Tibial nerve (tissue), 4 donors: ENCODE measurements around the gene SS18. TPM values are rescaled to one million over a fixed set of nuclear protein-coding genes. Genes with fewer than 3 reads are reported as not detected.

Source experiments
- DNase-seq, 2 donors: peaks; one replicate each; pipeline ENCODE4 v3.0.0-alpha.2; 2019; ENCODE audit warnings: low spot score in 2 of 2
- H3K27ac ChIP-seq, 4 donors: fragments of 200-600 bp; sonication (generic) in 3 of 4; one replicate each; pipeline ENCODE4 v1.5.1; 2017 to 2019; ENCODE audit warnings: mild to moderate bottlenecking in 1 of 4
- H3K27me3 ChIP-seq, 2 donors: fragments of 200-600 bp; sonication (generic) in 1 of 2; one replicate each; pipeline versions ENCODE4 v1.5.1 to v1.6.0; 2017 to 2019
- H3K36me3 ChIP-seq, 3 donors: fragments of 200-600 bp; sonication (generic); one replicate each; pipeline ENCODE4 v1.5.1; 2018 to 2019
- H3K4me1 ChIP-seq, 4 donors: fragments of 200-600 bp; sonication (generic) in 3 of 4; one replicate each; pipeline ENCODE4 v1.5.1; 2017 to 2019
- H3K4me3 ChIP-seq, 4 donors: fragments of 200-600 bp; sonication (generic) in 3 of 4; one replicate each; pipeline ENCODE4 v1.5.1; 2017 to 2019; ENCODE audit warnings: mild to moderate bottlenecking in 1 of 4, moderate library complexity in 1 of 4
- H3K9me3 ChIP-seq, 4 donors: fragments of 200-600 bp; sonication (generic) in 3 of 4; one replicate each; pipeline ENCODE4 v1.5.1; 2017 to 2019
- EP300 ChIP-seq, 2 donors: sonication (generic); formaldehyde crosslinking; IDR thresholded peaks; one replicate each; pipeline ENCODE4 v1.6.1; 2017; ENCODE audit warnings: antibody characterized with exemption in 2 of 2, mild to moderate bottlenecking in 1 of 2
- POLR2A ChIP-seq, 2 donors: fragments of 450-650 bp; IDR thresholded peaks; one replicate each; pipeline ENCODE4 v1.6.1; 2017; ENCODE audit warnings: antibody characterized with exemption in 2 of 2, mild to moderate bottlenecking in 2 of 2, moderate library complexity in 2 of 2
- WGBS, 2 donors: methylation state at CpG; one replicate each; pipeline ENCODE4 v1.1.5; 2018; 5-methylcytosine and 5-hydroxymethylcytosine counted together
- total RNA-seq, 4 donors: library from RNA; depleted of rRNA; stranded (reverse); fragments of >200 nt; gene quantifications; one replicate each; pipeline ENCODE4 v1.1.0, GENCODE V29; 2016
- TF ChIP-seq, protein P1 (sequence below), 5 experiments: fragments of 200-600 bp in 3 of 5; fragments of 450-650 bp in 2 of 5; sonication (generic) in 3 of 5; IDR thresholded peaks; one replicate each; pipeline ENCODE4 v1.5.1; 2016 to 2019; ENCODE audit warnings: antibody characterized with exemption in 5 of 5, mild to moderate bottlenecking in 3 of 5, moderate library complexity in 2 of 5

Gene SS18
- total RNA-seq, 4 donors from 2014 or later = 104 to 189 (median 125) TPM

DNA sequence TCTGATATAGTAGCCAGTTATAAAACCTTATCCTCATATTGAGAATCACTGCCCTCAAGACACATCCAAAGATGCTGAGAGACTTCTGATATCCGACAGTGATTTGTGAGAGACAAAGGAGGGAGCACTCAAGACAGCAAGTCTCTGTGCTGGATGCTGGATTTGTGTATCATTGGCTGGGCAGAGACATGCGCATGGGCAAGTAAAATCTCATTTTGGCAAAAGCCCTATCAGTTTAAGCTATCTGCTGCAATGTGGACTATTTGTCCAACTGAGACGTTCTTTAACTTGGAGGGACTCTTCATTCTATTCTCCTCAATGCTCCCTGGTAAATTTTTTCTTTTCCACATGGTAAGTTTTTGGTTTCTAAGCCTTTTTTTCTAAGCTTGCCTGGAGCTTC is 107.5 kb downstream of the SS18 start:
- Histone ChIP-seq H3K9me3 (no peaks in the 10 kb centered on the region), H3K27me3 (no peaks in the 10 kb centered on the region), H3K4me1 (peaks cover 0 to 7% (median 0%) of the 10 kb centered on the region in 4 donors), H3K36me3 (no peaks in the 10 kb centered on the region), H3K4me3 (no peak overlapping the region), H3K27ac (no peak overlapping the region)
- TF ChIP-seq, protein P1, sequence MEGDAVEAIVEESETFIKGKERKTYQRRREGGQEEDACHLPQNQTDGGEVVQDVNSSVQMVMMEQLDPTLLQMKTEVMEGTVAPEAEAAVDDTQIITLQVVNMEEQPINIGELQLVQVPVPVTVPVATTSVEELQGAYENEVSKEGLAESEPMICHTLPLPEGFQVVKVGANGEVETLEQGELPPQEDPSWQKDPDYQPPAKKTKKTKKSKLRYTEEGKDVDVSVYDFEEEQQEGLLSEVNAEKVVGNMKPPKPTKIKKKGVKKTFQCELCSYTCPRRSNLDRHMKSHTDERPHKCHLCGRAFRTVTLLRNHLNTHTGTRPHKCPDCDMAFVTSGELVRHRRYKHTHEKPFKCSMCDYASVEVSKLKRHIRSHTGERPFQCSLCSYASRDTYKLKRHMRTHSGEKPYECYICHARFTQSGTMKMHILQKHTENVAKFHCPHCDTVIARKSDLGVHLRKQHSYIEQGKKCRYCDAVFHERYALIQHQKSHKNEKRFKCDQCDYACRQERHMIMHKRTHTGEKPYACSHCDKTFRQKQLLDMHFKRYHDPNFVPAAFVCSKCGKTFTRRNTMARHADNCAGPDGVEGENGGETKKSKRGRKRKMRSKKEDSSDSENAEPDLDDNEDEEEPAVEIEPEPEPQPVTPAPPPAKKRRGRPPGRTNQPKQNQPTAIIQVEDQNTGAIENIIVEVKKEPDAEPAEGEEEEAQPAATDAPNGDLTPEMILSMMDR (IDR thresholded peaks at IDR 0.05) = no peak
- TF ChIP-seq EP300 (IDR thresholded peaks at IDR 0.05) = no peak
- TF ChIP-seq POLR2A (IDR thresholded peaks at IDR 0.05) = no peak
- 80 to 95% methylated on average over 3 of the region's 3 CpGs for WGBS, 2 donors
- no peak for DNase-seq

DNA sequence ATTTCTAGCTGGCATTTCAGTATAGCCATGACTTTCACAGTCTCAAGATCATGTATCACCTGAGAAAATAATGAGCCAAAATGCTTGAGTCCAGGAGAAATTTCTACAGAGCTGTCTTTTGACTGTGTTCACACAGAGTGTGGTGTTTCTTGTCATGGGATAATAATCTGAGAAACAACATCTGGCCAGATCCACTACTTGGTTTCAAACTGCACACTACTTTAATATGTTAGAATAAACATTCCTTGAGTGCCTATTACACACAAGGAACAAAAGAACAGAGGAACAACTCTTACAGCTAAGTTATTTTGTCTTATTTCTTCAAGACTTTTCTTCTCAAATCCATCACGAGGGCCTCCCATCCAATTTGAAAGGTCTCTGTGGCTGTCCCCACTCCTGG is 108.3 kb downstream of the SS18 start:
- Histone ChIP-seq H3K4me1 (peaks cover 0 to 7% (median 0%) of the 10 kb centered on the region in 4 donors), H3K27me3 (no peaks in the 10 kb centered on the region), H3K36me3 (no peaks in the 10 kb centered on the region), H3K4me3 (no peak overlapping the region), H3K9me3 (no peaks in the 10 kb centered on the region), H3K27ac (no peak overlapping the region)
- DNase-seq = no peak
- WGBS, 2 donors = 44 to 47% methylated on average over 1 of the region's 1 CpG
- no peak for TF ChIP-seq EP300 (IDR thresholded peaks at IDR 0.05)
- TF ChIP-seq, protein P1 (IDR thresholded peaks at IDR 0.05) = no peak
- TF ChIP-seq POLR2A (IDR thresholded peaks at IDR 0.05) = no peak

GRCh38 chr18:25979369-25980040 is 110.9 kb downstream of the SS18 start:
- no peak for TF ChIP-seq POLR2A (IDR thresholded peaks at IDR 0.05)
- TF ChIP-seq, protein P1 (IDR thresholded peaks at IDR 0.05) = no peak
- TF ChIP-seq EP300 (IDR thresholded peaks at IDR 0.05) = no peak
- Histone ChIP-seq H3K9me3 (no peaks in the 10 kb centered on the region), H3K4me3 (no peak overlapping the region), H3K27ac (no peak overlapping the region), H3K27me3 (no peaks in the 10 kb centered on the region), H3K36me3 (no peaks in the 10 kb centered on the region), H3K4me1 (peaks cover 0 to 7% (median 0%) of the 10 kb centered on the region in 4 donors)
- 24 to 29% methylated on average over 2 of the region's 2 CpGs for whole genome bisulfite sequencing, 2 donors
- no peak for DNase-seq

GRCh38 chr18:25976554-25976953 is 113.9 kb downstream of the SS18 start:
- TF ChIP-seq, protein P1 (IDR thresholded peaks at IDR 0.05) = no peak
- TF ChIP-seq POLR2A (IDR thresholded peaks at IDR 0.05) (no peak), EP300 (IDR thresholded peaks at IDR 0.05) (no peak)
- WGBS, 2 donors = 75 to 78% methylated on average over 2 of the region's 2 CpGs
- no peak overlapping the region for H3K27ac ChIP-seq
- peaks cover 0 to under 1% (median 0%) of the 10 kb centered on the region in 4 donors for H3K9me3 ChIP-seq
- no peaks in the 10 kb centered on the region for H3K36me3 ChIP-seq
- H3K4me3 ChIP-seq = no peak overlapping the region
- H3K4me1 ChIP-seq = peaks cover 0 to 7% (median 0%) of the 10 kb centered on the region in 4 donors
- no peaks in the 10 kb centered on the region for H3K27me3 ChIP-seq
- DNase-seq = no peak

GRCh38 chr18:25974630-25975077 is 115.8 kb downstream of the SS18 start:
- Histone ChIP-seq H3K36me3 (no peaks in the 10 kb centered on the region), H3K4me3 (no peak overlapping the region), H3K27ac (no peak overlapping the region), H3K27me3 (no peaks in the 10 kb centered on the region), H3K4me1 (peaks cover 0 to 6% (median 0%) of the 10 kb centered on the region in 4 donors), H3K9me3 (peaks cover 0 to 3% (median 0%) of the 10 kb centered on the region in 4 donors)
- no peak for TF ChIP-seq POLR2A (IDR thresholded peaks at IDR 0.05)
- TF ChIP-seq, protein P1 (IDR thresholded peaks at IDR 0.05) = no peak
- no peak for TF ChIP-seq EP300 (IDR thresholded peaks at IDR 0.05)
- 43 to 68% methylated on average over 1 of the region's 1 CpG for WGBS, 2 donors
- DNase-seq = no peak
